ENCODE data around the gene SLC7A5.
A peak's percentile ranks its signal among the peaks of the same experiment; 100 is the strongest.

Gene SLC7A5

GRCh38 chr16:87806641-87807546, 62.4 kb downstream of the SLC7A5 start:
- no peaks in the 10 kb centered on the region for H4K20me1 ChIP-seq (ENCODE audit: insufficient read depth)
- no peak overlapping the region for H3K4me3 ChIP-seq (IDR thresholded peaks at IDR 0.05; ENCODE audit: insufficient read depth, low read depth, low read length)
- peak overlapping the region; percentile 7; the same call in 1 of the 2 replicates for H2AFZ ChIP-seq (ENCODE audit: low read depth)
- no peaks in the 10 kb centered on the region for H3K36me3 ChIP-seq (ENCODE audit: insufficient read depth)
- H3K27ac ChIP-seq: no peak overlapping the region
- peak overlapping the region; percentile 19; the same call in 1 of the 2 replicates for H3K4me2 ChIP-seq
- H3K4me1 ChIP-seq (ENCODE audit: low read depth, poor library complexity, severe bottlenecking): peaks cover 6% of the 10 kb centered on the region
- H3K27me3 ChIP-seq (ENCODE audit: insufficient read depth, low read depth): no peaks in the 10 kb centered on the region; the same call in 1 of the 2 replicates
- no peaks in the 10 kb centered on the region for H3K79me2 ChIP-seq (ENCODE audit: insufficient read depth, low read depth)
- no peak overlapping the region for H3K9ac ChIP-seq
- TF ChIP-seq CTCF (conservative IDR thresholded peaks at IDR 0.05; ENCODE audit: low read depth, low read length): no peak

DNA sequence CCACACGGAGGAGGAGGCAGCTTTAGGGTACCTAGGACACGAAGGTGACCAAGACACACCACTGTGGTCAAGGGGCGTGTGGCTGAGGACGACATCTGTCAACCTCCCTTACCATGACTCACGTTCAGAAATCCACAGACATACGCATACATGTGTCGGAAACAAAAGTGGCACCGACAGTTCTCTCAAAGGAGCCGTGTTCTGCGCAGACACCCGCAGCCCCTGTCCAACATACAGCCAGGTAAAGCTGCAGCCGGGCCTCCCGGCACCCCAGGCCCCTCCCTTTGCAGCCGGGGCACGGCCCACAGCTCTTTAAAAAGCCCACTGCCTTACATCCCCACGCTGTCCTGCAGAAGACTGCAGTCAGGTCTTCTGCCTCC, 63.1 kb downstream of the SLC7A5 start:
- Histone ChIP-seq H3K4me1 (ENCODE audit: low read depth, poor library complexity, severe bottlenecking) (peaks cover 6% of the 10 kb centered on the region), H3K4me3 (IDR thresholded peaks at IDR 0.05; ENCODE audit: insufficient read depth, low read depth, low read length) (no peak overlapping the region), H3K79me2 (ENCODE audit: insufficient read depth, low read depth) (no peaks in the 10 kb centered on the region), H3K27me3 (ENCODE audit: insufficient read depth, low read depth) (no peaks in the 10 kb centered on the region; the same call in 1 of the 2 replicates), H3K36me3 (ENCODE audit: insufficient read depth) (no peaks in the 10 kb centered on the region), H3K27ac (no peak overlapping the region), H2AFZ (ENCODE audit: low read depth) (no peak overlapping the region), H4K20me1 (ENCODE audit: insufficient read depth) (no peaks in the 10 kb centered on the region), H3K9ac (no peak overlapping the region), H3K4me2 (no peak overlapping the region)
- no peak for TF ChIP-seq CTCF (conservative IDR thresholded peaks at IDR 0.05; ENCODE audit: low read depth, low read length)

DNA sequence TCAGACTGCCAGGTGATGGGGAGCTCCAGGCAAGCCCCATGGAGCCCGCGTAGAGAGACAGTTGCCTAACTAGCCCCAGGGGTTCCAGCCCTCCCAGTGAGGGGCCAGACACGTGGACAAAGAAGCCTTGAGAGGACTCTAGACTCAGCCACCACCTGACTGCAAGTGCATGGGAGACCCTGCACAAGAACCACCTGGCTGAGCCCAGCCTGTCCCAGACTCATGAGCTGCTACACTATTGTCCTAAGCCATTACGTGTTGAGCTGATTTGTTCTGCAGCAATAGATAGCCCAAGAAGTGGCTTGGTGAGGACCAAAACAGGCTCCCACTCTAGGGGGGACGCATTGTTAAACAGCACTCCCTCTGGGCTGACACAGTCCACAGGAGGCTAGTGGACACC, 65.9 kb downstream of the SLC7A5 start:
- H3K9ac ChIP-seq: no peak overlapping the region
- H3K36me3 ChIP-seq (ENCODE audit: insufficient read depth): no peaks in the 10 kb centered on the region
- no peak overlapping the region for H2AFZ ChIP-seq (ENCODE audit: low read depth)
- no peaks in the 10 kb centered on the region for H3K27me3 ChIP-seq (ENCODE audit: insufficient read depth, low read depth)
- TF ChIP-seq CTCF (conservative IDR thresholded peaks at IDR 0.05; ENCODE audit: low read depth, low read length): no peak
- no peak overlapping the region for H3K4me3 ChIP-seq (IDR thresholded peaks at IDR 0.05; ENCODE audit: insufficient read depth, low read depth, low read length)
- H3K27ac ChIP-seq: no peak overlapping the region
- H4K20me1 ChIP-seq (ENCODE audit: insufficient read depth): no peaks in the 10 kb centered on the region
- H3K4me2 ChIP-seq: no peak overlapping the region
- no peaks in the 10 kb centered on the region for H3K79me2 ChIP-seq (ENCODE audit: insufficient read depth, low read depth)
- H3K4me1 ChIP-seq (ENCODE audit: low read depth, poor library complexity, severe bottlenecking): peaks cover 6% of the 10 kb centered on the region

DNA sequence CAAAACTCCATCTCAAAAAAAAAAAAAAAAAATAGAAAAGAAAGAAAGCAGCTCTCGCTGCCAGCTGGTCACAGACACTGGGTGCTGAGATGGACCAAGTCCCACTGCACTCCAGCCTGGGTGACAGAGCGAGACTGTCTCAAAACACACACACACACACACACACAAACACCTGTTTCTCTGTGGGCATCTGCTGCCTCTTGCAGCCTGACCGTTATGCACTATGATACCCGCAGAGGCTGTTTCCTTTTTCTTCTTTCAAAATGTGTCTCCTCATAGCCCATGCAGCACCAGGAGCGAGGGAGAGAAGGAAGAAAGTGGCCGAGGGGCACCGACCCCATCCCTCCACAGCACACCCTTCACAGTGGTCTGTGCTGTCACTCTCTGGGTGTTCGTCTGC, 66.6 kb downstream of the SLC7A5 start:
- Histone ChIP-seq H2AFZ (ENCODE audit: low read depth) (no peak overlapping the region), H3K36me3 (ENCODE audit: insufficient read depth) (no peaks in the 10 kb centered on the region), H3K4me1 (ENCODE audit: low read depth, poor library complexity, severe bottlenecking) (peaks cover 6% of the 10 kb centered on the region), H4K20me1 (ENCODE audit: insufficient read depth) (no peaks in the 10 kb centered on the region), H3K27me3 (ENCODE audit: insufficient read depth, low read depth) (peaks cover 3% of the 10 kb centered on the region; the same call in 1 of the 2 replicates), H3K4me2 (no peak overlapping the region), H3K4me3 (IDR thresholded peaks at IDR 0.05; ENCODE audit: insufficient read depth, low read depth, low read length) (no peak overlapping the region), H3K27ac (no peak overlapping the region), H3K9ac (no peak overlapping the region), H3K79me2 (ENCODE audit: insufficient read depth, low read depth) (no peaks in the 10 kb centered on the region)
- no peak for TF ChIP-seq CTCF (conservative IDR thresholded peaks at IDR 0.05; ENCODE audit: low read depth, low read length)

All from KMS-11 (cell line).